ENCODE measurements around the gene AMELX.

AMELX gene

DNA sequence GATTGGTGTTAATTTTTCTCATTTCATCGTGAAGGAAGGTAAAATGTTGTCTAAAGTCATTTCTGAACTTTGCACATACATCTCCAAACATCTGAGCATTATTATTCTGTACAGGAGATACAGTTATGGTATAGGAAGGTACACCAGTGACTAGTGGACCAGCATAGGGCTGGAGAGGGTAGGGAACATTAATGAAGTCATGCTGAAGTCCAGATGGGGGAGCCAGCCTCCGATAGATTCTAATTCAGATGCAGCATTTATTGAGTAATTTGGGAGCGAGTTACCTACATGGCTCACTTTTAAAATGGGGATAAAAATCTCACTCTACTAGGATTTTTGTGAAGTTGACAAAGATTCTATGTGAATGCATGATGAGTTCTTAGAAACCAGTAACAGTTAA, 34.9 kb downstream of the AMELX start:
- TF ChIP-seq, protein P1, sequence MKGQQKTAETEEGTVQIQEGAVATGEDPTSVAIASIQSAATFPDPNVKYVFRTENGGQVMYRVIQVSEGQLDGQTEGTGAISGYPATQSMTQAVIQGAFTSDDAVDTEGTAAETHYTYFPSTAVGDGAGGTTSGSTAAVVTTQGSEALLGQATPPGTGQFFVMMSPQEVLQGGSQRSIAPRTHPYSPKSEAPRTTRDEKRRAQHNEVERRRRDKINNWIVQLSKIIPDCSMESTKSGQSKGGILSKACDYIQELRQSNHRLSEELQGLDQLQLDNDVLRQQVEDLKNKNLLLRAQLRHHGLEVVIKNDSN (IDR thresholded peaks at IDR 0.05), result no peak
- TF ChIP-seq, protein P2, sequence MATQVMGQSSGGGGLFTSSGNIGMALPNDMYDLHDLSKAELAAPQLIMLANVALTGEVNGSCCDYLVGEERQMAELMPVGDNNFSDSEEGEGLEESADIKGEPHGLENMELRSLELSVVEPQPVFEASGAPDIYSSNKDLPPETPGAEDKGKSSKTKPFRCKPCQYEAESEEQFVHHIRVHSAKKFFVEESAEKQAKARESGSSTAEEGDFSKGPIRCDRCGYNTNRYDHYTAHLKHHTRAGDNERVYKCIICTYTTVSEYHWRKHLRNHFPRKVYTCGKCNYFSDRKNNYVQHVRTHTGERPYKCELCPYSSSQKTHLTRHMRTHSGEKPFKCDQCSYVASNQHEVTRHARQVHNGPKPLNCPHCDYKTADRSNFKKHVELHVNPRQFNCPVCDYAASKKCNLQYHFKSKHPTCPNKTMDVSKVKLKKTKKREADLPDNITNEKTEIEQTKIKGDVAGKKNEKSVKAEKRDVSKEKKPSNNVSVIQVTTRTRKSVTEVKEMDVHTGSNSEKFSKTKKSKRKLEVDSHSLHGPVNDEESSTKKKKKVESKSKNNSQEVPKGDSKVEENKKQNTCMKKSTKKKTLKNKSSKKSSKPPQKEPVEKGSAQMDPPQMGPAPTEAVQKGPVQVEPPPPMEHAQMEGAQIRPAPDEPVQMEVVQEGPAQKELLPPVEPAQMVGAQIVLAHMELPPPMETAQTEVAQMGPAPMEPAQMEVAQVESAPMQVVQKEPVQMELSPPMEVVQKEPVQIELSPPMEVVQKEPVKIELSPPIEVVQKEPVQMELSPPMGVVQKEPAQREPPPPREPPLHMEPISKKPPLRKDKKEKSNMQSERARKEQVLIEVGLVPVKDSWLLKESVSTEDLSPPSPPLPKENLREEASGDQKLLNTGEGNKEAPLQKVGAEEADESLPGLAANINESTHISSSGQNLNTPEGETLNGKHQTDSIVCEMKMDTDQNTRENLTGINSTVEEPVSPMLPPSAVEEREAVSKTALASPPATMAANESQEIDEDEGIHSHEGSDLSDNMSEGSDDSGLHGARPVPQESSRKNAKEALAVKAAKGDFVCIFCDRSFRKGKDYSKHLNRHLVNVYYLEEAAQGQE (IDR thresholded peaks at IDR 0.05; ENCODE audit: low read depth), result no peak
- TF ChIP-seq RAD21 (IDR thresholded peaks at IDR 0.05; ENCODE audit: low read depth) (no peak), YY1 (IDR thresholded peaks at IDR 0.05; ENCODE audit: low read depth) (no peak), NFIC (IDR thresholded peaks at IDR 0.05) (no peak), ZBTB7A (IDR thresholded peaks at IDR 0.05; ENCODE audit: low read depth) (no peak), EGR1 (IDR thresholded peaks at IDR 0.05) (no peak), CREB1 (IDR thresholded peaks at IDR 0.05; ENCODE audit: low read depth) (no peak), TEAD4 (IDR thresholded peaks at IDR 0.05) (no peak)

DNA sequence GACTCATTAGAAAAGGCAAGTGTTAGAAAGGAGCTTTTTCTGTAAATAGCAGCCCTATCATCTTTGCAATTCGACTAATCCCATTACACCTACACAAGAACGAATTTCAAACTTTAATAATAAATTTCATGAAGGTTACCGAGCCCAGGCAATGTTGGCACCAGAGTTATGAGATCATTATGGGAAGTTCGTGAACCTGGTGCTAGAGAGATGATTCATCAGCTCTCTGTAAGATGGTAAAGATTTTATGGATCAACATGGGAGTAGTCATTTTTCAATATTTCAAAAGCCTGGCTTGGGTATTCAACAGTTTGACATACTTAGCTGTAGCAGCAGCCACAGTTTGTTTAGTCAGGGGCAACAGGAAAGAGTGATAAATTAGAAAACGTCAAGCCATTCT, 35.8 kb downstream of the AMELX start:
- TF ChIP-seq EP300 (IDR thresholded peaks at IDR 0.05; ENCODE audit: borderline replicate concordance) (no peak), NFIC (IDR thresholded peaks at IDR 0.05) (no peak)

DNA sequence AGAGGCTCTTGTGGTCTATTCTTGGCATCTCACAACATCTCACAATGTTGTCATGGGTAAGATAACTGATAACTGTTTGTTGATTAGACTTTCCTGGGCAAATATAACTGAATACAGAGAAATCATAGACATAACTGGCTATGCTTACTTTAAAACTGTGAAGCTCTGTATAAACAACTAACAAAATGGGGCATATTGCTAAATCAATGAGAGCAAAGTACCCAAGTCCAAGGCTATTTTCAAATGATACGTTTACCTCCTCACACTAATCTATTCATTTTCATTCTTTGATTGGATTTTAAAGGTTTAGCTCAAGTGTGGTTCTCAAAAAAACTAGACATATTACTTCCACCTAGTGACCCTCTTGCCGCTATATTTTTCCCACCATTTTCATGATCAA, 38.6 kb downstream of the AMELX start:
- TF ChIP-seq YY1 (IDR thresholded peaks at IDR 0.05; ENCODE audit: low read depth) (no peak), TCF12 (IDR thresholded peaks at IDR 0.05; ENCODE audit: low read depth) (no peak), TAF1 (IDR thresholded peaks at IDR 0.05; ENCODE audit: low read depth) (no peak), TEAD4 (IDR thresholded peaks at IDR 0.05) (no peak), ZBTB7A (IDR thresholded peaks at IDR 0.05; ENCODE audit: low read depth) (no peak), EP300 (IDR thresholded peaks at IDR 0.05; ENCODE audit: borderline replicate concordance) (no peak)

DNA sequence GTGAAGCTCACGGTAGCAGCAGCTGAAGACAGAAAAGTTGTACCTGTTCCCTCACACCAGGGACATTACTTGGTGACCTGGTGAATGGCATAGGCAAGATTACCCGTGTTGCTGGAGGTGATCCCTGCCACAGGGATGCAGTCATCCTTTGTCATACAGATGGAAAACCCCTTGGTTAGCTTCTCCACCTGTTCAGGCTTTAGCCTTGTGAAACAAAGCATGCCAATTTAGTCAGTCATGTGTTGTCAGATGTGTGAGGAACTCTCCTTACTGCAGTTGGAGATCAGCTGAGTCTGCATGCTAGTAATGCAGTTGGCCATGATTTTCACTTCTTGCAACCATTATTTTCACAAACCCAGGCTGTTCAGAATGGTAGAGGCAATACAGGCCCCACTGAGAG, 41.0 kb downstream of the AMELX start:
- TF ChIP-seq YY1 (IDR thresholded peaks at IDR 0.05; ENCODE audit: low read depth) (no peak), CEBPB (IDR thresholded peaks at IDR 0.05) (no peak), TEAD4 (IDR thresholded peaks at IDR 0.05) (no peak), CREB1 (IDR thresholded peaks at IDR 0.05; ENCODE audit: low read depth) (no peak), TAF1 (IDR thresholded peaks at IDR 0.05; ENCODE audit: low read depth) (no peak), NFIC (IDR thresholded peaks at IDR 0.05) (no peak), EGR1 (IDR thresholded peaks at IDR 0.05) (no peak), TCF12 (IDR thresholded peaks at IDR 0.05; ENCODE audit: low read depth) (no peak), RAD21 (IDR thresholded peaks at IDR 0.05; ENCODE audit: low read depth) (no peak)
- TF ChIP-seq, protein P1 (IDR thresholded peaks at IDR 0.05), result no peak
- TF ChIP-seq, protein P3, sequence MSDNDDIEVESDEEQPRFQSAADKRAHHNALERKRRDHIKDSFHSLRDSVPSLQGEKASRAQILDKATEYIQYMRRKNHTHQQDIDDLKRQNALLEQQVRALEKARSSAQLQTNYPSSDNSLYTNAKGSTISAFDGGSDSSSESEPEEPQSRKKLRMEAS (IDR thresholded peaks at IDR 0.05), result no peak

DNA sequence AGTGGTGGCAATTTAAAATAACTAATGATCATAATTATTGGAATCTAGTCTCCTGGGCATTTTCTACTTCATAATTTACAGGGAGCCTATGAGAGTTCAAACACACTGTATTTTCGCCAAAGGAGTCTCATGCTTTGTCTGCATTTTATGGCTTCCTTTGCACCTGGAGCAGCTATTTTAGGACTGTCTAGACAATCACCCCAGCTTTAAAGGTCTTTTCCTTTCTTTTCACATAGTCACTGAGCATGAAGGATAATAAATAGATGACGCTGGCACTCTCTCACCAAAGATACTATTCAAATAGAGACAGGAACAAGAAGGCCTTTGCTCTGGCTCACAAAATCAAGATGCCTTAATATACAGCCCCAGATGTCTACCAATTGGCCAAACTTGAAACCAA, 43.0 kb downstream of the AMELX start:
- TF ChIP-seq EP300 (IDR thresholded peaks at IDR 0.05; ENCODE audit: borderline replicate concordance) (no peak), ZBTB7A (IDR thresholded peaks at IDR 0.05; ENCODE audit: low read depth) (no peak), CREB1 (IDR thresholded peaks at IDR 0.05; ENCODE audit: low read depth) (no peak), TEAD4 (IDR thresholded peaks at IDR 0.05) (no peak)

DNA sequence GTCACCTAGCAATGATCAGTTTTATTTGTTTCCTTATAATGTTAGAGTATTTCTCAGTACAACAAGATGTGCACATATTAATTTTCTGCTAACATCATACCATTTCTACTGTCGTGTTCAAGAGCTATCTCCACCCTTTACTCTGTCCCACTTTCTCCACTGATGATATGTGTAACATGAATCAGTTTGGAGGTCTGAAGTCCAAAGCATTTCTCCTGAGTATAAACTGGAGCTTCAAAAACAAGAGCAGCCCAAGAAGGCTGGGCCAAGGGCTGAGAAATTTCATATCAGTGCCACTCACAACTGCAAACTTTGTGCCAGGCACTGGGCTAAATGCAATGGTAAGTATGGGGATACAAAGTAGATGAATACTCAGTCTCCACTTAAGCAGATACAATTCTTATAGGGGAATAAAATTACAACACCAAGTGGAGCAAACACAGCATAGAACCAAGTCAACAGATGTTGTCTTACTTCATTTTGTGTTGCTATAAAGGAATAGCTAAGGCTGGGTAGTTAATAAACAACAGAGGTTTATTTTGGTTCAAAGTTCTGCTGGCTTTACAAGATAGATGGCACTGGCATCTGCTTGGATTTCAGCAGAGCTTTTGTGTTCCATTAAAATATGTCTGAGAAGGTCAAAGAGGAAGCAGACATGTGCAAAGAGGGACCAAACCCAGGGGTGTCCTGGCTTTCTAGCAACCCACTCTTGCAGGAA, 44.2 kb downstream of the AMELX start:
- TF ChIP-seq, protein P1 (IDR thresholded peaks at IDR 0.05), result no peak
- TF ChIP-seq TCF12 (IDR thresholded peaks at IDR 0.05; ENCODE audit: low read depth) (no peak), CEBPB (IDR thresholded peaks at IDR 0.05) (no peak), EGR1 (IDR thresholded peaks at IDR 0.05) (no peak), RAD21 (IDR thresholded peaks at IDR 0.05; ENCODE audit: low read depth) (no peak), NFIC (IDR thresholded peaks at IDR 0.05) (no peak)
- TF ChIP-seq, protein P3 (IDR thresholded peaks at IDR 0.05), result no peak

DNA sequence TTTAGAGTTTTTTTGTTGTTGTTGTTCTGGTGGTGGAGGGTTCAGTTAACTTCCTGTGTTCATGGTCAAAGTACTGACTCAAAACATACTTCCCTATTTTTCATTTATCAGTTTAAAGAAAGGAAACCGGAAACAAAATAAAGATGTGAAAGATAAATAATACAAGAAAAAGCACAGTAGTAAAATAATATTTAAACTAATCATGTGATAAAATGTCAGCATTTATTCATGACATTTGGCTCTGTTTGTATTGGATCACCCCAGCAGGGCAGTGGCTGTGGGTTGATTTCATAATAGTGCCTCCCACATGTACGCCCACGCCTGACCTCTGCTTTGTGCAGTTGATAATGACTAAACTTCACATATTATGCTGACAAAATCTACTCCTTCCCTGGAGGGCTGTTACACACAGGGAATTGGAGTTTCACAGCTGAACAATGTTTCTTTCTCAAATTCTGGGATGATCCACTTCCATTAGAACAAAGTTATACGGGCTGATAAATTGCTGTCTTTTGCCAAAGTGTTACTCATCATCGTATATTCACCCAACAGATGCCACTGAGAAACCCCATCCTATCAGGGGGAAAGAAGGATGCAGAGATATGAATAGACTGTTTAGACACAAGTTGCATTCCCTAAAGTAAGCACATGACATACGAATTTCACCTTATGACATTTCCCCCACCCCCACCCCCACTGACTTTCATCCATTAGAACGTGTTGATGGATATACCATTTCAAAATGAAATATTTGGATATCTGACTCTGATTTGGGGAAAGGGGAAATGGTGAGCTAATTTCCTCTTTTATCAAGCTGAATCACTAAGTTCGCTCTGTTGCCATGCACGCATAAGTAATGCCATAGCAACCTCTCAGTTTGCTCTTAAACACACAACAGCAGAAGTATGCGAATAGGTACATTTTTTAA, 48.3 kb downstream of the AMELX start:
- TF ChIP-seq, protein P1 (IDR thresholded peaks at IDR 0.05), result no peak
- TF ChIP-seq TAF1 (IDR thresholded peaks at IDR 0.05; ENCODE audit: low read depth), result no peak

Measured in Ishikawa (cell line).